Panc1 (cell line): ENCODE data around the gene ZNF792.

ENCODE experiments used
- CTCF ChIP-seq: fragments of 450-650 bp; IDR thresholded peaks from 2 replicates; pipeline ENCODE4 v1.5.1; 2017; ENCODE audit warnings: mild to moderate bottlenecking
- POLR2AphosphoS5 ChIP-seq: IDR thresholded peaks from 2 replicates; pipeline ENCODE4 v1.6.1; 2012; ENCODE audit warnings: mild to moderate bottlenecking, low read depth, low read length, moderate library complexity
- REST ChIP-seq, 2 experiments: IDR thresholded peaks; 2 replicates each; pipeline ENCODE4 v1.6.1; 2011 to 2012; ENCODE audit warnings: low read depth in 2 of 2, control low read depth in 1 of 2, low read length in 1 of 2, mild to moderate bottlenecking in 1 of 2, moderate library complexity in 1 of 2; ENCODE audit not compliant: insufficient read depth in 1 of 2

GRCh38 chr19:35009424-35010415, 45.7 kb upstream of the ZNF792 start:
- no peak for TF ChIP-seq POLR2AphosphoS5
- TF ChIP-seq CTCF: no peak
- TF ChIP-seq REST (IDR thresholded peaks at IDR 0.05; ENCODE audit: insufficient read depth in 1 of 2, low read depth in 2 of 2, low read length in 1 of 2): no peak
